HG03439 (cell line): ENCODE measurements around the gene VARS2.
"Not testable (repeated sequence)": the region's sequence is repeated elsewhere in the genome, so short reads cannot be mapped to it uniquely, and the experiment has no call there.

Experiments used
- ATAC-seq: cut with Tn5 transposase; IDR thresholded peaks from one replicate; pipeline ENCODE4 v1.9.1; 2021; ENCODE audit warnings: mild to moderate bottlenecking, moderate library complexity; ENCODE audit not compliant: unreplicated experiment

The VARS2 gene

DNA sequence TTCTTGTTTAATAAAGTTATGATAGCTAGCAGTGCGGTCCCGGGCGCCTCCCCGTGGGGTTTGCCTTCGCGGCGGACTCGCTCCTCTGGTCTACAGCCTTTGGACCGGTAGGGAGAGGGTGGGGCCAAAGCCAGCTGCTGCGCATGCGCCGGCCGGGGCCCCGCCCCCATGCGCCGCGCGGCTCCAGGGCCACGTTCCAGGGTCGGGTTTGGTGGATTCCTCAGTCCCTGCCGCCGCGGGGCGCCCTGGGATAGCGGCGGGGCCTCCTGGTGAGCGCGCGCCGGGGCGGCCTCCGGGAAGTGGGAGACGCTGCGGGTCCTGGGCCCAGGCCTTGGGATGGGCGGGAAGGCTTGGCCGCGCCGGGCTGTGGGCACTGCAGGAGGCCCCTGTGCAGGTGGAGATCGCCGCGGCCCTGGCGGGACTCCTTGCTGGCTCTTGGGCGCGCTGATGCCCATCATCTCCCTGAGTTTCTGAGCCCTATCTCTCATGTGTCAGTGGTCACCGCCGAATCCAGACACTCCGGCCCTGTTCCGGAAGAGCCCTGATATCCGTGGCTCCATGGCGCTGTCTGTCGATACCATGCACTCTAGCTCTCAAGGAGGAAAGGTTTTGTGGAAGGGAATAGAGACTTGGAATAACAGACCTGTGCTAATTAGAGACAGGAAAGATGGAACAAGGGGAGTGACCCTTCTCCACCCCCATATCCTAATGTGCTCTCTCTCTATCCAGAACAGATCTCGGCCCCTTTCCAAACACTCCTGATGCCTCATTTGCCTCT lies at the start of gene VARS2:
VARS2 (plus strand) TSS at position 163 of the 778 bp plus-strand sequence; CDS start at position 762, 599 bp downstream.
- peak; percentile 84 for ATAC-seq

GRCh38 chr6:30864325-30864724 lies 49.7 kb upstream of the VARS2 start:
- ATAC-seq: no peak

DNA sequence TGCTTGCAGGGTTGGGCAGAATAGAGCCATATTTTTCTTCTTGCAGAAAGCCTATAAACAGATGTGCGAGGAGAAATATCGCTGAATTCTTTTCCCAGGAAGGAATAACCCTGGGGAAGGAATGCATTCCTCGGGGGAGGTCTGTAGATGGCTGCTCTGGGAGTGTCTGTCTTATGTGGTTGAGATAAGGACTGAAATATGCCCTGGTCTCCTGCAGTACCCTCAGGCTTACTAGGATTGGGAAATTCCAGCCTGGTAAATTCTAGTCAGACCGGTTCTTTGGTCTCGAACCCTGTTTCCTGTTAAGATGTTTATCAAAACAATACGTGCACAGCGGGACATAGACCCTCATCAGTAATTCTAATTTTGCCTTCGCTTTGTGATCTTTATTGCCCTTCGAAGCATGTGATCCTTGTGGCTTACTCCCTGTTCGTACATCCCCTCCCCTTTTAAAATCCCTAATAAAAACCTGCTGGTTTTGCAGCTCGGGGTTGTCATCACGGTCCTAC lies 44.7 kb upstream of the VARS2 start:
- not testable (repeated sequence) for ATAC-seq

DNA sequence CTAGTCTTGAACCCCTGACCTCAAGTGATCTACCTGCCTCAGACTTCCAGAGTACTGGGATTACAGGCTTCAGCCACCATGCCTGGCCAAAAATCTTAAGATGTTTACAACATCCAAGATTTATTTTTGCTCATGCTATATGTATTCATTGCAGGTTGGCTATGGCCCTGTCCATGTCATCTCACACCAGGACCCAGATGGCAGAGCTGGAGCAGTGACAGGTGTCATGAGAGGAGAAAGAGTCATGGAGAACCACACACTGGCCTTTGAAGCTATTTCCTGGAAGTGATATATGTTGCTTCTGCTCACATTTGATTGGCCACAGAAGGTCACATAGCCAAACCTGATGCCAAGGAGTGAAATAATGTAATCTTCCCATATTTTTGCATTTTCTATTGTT lies 43.5 kb upstream of the VARS2 start:
- ATAC-seq: no peak

DNA sequence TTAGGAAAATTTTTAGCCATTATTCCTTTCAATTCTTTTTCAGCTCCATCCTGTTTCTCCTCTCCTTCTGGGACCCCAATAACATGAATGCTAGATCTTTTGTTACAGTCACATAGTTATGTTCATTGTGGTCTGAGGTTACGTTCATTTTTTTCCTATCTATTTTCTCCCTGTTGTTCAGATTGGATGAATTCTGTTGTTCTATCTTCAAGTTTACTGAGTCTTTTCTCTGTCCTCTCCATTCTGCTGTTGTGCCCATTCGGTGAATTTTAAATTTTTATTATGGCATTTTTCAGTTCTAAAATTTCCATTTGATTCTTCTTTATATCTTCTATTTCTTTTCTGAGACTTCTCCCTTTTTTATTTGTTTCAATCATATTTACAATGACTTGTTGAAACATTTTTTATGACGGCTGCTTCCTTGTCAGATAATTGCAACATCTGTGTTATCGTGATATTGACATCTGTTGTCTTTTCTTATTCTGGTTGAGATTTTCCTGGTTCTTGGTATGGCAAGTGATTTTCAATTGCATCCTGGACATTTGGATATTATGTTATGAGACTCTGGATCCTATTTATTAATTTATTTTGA lies 42.4 kb upstream of the VARS2 start:
- no peak for ATAC-seq

GRCh38 chr6:30873137-30873640 lies 40.8 kb upstream of the VARS2 start:
- ATAC-seq: no peak

- ATAC-seq: not testable (repeated sequence)
These were observed 40.2 kb upstream of the VARS2 start for GRCh38 chr6:30873795-30874194.

- no peak for ATAC-seq
These were observed 38.6 kb upstream of the VARS2 start for GRCh38 chr6:30875244-30876038.

- no peak for ATAC-seq
These were observed 37.9 kb upstream of the VARS2 start for GRCh38 chr6:30876039-30876730.

- peak; percentile 58 for ATAC-seq
These were observed 36.4 kb upstream of the VARS2 start for GRCh38 chr6:30877419-30878262.

GRCh38 chr6:30879684-30880427 lies 34.2 kb upstream of the VARS2 start:
- ATAC-seq: no peak

- ATAC-seq: no peak
These were observed 33.3 kb upstream of the VARS2 start for GRCh38 chr6:30880698-30881252.

GRCh38 chr6:30881392-30882203 lies 32.4 kb upstream of the VARS2 start:
- ATAC-seq: no peak

DNA sequence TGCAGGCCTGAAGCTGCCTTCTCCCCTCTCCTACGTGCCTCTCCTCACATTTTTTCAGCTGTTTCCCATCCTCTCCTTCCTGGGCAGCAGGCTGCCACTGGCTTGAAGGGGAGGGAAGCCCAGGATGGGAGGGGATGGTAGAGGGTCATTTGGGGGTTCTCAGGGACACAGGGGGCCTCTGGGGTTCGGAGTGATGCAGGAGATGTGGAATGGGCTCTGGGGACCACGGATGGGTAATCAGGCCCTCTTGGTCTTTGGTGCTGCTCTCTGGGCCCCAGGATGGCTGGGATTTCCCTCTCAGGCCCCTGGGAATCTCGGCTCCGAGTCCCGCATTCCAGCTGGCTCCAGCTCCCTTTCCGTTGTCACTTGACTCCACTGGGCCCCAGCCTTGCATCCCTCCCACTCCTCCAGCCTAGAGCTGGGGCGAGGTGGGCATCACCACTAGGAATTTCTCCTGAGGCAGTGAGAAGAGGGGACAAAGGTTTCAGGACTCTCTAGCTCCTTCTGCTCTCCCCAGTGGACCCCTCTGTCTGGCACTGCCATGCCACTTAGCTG lies 31.8 kb upstream of the VARS2 start:
- no peak for ATAC-seq

GRCh38 chr6:30882759-30883684 lies 31.0 kb upstream of the VARS2 start:
- ATAC-seq: no peak

DNA sequence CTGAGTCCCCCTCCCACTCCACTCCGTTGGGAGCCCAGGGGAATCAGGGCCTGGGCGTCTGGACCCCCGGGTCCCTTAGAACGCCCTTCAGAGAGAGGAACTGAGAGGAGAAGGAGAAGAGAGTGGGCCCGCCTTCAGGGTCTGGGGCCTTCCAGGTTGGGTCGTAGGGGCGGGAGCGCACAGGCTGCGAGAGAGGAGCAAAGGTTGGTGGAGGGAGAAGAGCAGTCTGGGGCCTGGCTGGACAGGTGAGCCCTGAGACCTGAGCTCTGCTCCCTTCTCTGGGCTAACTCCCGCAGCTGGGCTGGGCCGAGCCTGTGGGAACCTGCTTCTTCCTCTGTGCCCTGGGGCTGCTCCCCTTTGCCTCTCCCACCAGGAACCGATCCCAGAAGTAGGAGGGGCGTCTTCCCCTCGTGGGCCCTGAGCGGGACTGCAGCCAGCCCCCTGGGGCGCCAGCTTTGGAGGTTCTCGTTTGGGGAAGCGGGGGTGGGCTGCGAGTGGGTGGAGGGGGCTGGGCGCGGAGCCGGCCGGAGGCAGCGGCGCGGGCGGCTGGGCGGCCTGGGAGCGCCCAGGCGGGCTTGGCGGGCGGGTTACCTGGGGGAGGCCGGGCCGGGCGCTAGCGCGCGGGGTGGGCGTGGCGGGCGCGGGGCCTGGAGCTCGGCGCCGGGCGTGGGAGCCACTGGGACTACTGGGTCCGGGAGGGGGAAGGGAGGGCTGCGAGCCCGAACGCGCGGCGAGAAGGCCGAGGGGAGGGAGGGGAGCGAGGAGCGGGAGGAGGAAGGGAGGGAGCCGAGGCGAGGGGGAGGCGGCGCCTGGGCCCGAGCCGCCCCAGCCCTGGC lies 30.1 kb upstream of the VARS2 start, which contains the start of gene DDR1:
DDR1 (plus strand) TSS at position 835 of the 836 bp plus-strand sequence. CDS start 4,211 bp downstream, outside the sequence.
- ATAC-seq: no peak
